ENCODE results near the gene EIF4G3. TPM values are rescaled to one million over a fixed set of nuclear protein-coding genes. Genes with fewer than 3 reads are reported as not detected.

The EIF4G3 gene
- total and polyA plus RNA-seq, 2 of the 8 experiments (the other 6 are each of a cell fraction or from before 2014, with no cell fraction given) = 47.5 to 66.6 TPM

DNA sequence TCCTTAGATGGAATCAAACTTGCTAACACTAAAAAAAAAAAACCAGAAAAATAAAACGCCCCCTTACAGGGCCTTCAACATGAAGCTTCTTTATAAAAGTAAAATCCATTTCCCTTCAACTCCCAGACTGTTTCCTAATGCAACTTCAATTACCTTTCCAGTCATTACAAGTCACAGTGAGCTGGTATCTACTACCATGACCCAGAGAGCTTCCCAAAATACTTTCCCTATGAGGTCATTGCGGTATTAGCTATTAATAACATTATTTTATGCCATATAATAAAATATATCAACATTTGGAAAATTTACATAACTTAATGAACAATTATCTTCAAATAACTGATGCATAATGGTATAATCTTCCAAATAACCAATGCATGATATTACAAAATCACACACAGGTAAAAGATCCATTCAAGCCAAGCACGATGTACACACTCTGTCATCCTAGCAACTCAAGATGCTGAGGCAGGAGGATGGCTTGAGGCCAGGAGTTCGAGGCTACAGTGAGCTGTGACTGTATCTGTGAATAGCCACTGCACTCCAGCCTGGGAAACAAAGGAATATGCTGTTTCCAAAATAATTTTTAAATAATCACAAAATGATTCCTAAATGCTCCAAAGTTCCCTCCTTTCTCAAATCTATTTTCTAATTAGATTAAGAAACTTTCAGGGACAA, 24.1 kb downstream of the EIF4G3 start:
- no peak overlapping the region for H3K18ac ChIP-seq (ENCODE audit: extremely low read depth, low read length)
- peaks cover 0 to 4% of the 10 kb centered on the region in 2 experiments for H4K20me1 ChIP-seq (replicated peaks in 1 of 2; ENCODE audit: control insufficient read depth in 1 of 2, insufficient read depth in 2 of 2, low read length in 2 of 2)
- POLR2A ChIA-PET (ENCODE audit: partially characterized antibody) = no interaction called here
- H3K79me1 ChIP-seq (ENCODE audit: low read depth, low read length) = no peaks in the 10 kb centered on the region; the same call in 1 of the 2 replicates
- H2AFZ ChIP-seq (ENCODE audit: low read length) = no peak overlapping the region
- no peak overlapping the region for H4K8ac ChIP-seq (ENCODE audit: extremely low read depth, insufficient read depth, low read length)
- no peak overlapping the region for H3K4ac ChIP-seq (replicated peaks; ENCODE audit: insufficient read length, low read depth, low read length)
- no peak overlapping the region for H3K27ac ChIP-seq (ENCODE audit: low read depth, low read length)
- H4K5ac ChIP-seq (ENCODE audit: insufficient read length, low read depth, low read length) = no peak overlapping the region
- no peak overlapping the region for H3K9ac ChIP-seq (replicated peaks in 1 of 4; ENCODE audit: extremely low read depth in 1 of 4, low read depth in 3 of 4, low read length in 3 of 4)
- FAIRE-seq (no peak), DNase-seq (ENCODE audit: low read depth in 1 of 2, low spot score in 2 of 2) (no peak)
- peaks cover 0 to 82% of the 10 kb centered on the region in 2 experiments; a peak in 2 of 4 replicates for H3K79me2 ChIP-seq (ENCODE audit: control insufficient read depth in 1 of 2, insufficient read depth in 2 of 2, low read length in 2 of 2)
- H3K4me2 ChIP-seq (ENCODE audit: insufficient read depth in 1 of 2, low read depth in 2 of 2, low read length in 2 of 2) = no peak overlapping the region
- H2AK5ac ChIP-seq (ENCODE audit: low read depth, low read length) = no peak overlapping the region
- H3K4me3 ChIP-seq (ENCODE audit: extremely low read depth in 1 of 4, insufficient read depth in 2 of 4, low read depth in 3 of 4, low read length in 4 of 4) = no peak overlapping the region
- CTCF ChIA-PET (ENCODE audit: partially characterized antibody) = interaction anchor here (1.8 kb wide), 1 partner anchor 43 kb away, joined by 4 read pairs; no protein-coding TSS in a partner anchor
- no peaks in the 10 kb centered on the region for H3K9me3 ChIP-seq (ENCODE audit: insufficient read depth in 2 of 2, low read depth in 1 of 2, low read length in 1 of 2)
- H3K56ac ChIP-seq (replicated peaks; ENCODE audit: insufficient read length, low read depth, low read length) = no peak overlapping the region
- H3K23me2 ChIP-seq (ENCODE audit: low read depth, low read length) = no peaks in the 10 kb centered on the region; the same call in 1 of the 2 replicates
- H3K14ac ChIP-seq (ENCODE audit: insufficient read length) = no peak overlapping the region
- no peak overlapping the region for H2BK120ac ChIP-seq (replicated peaks; ENCODE audit: low read depth, low read length)
- no peak overlapping the region for H2BK12ac ChIP-seq (ENCODE audit: low read depth, low read length)
- no peak overlapping the region for H4K91ac ChIP-seq (replicated peaks; ENCODE audit: insufficient read length, low read length)
- H2BK5ac ChIP-seq (ENCODE audit: low read depth, low read length) = no peak overlapping the region
- no peak overlapping the region for H2BK15ac ChIP-seq (ENCODE audit: low read length)
- no peaks in the 10 kb centered on the region for H3K27me3 ChIP-seq (replicated peaks in 1 of 4; ENCODE audit: control insufficient read depth in 3 of 4, extremely low read depth in 1 of 4, insufficient read depth in 3 of 4, low read length in 3 of 4)
- H2BK20ac ChIP-seq (ENCODE audit: low read length) = no peak overlapping the region
- no peaks in the 10 kb centered on the region for H3K4me1 ChIP-seq (replicated peaks in 1 of 4; ENCODE audit: control insufficient read depth in 3 of 4, insufficient read depth in 4 of 4, low read length in 3 of 4)
- H3K36me3 ChIP-seq (ENCODE audit: control insufficient read depth in 2 of 4, insufficient read depth in 4 of 4, low read length in 3 of 4) = peaks cover 0 to 17% (median 5%) of the 10 kb centered on the region in 4 experiments; a peak in 3 of 8 replicates
- no peak overlapping the region for H3K23ac ChIP-seq (ENCODE audit: insufficient read length)
- 94% methylated on average over 4 of the region's 4 CpGs; no CpG with 5 or more reads in 1 of the 2 experiments for WGBS, 2 experiments (ENCODE audit: extremely low coverage in 1 of 2, insufficient coverage in 1 of 2, insufficient read length in 1 of 2, insufficient replicate concordance in 2 of 2, low coverage in 1 of 2, low lambda C conversion rate in 2 of 2, missing lambda C conversion rate in 1 of 2)
- no peak for TF ChIP-seq TAF7 (optimal IDR thresholded peaks at IDR 0.05; ENCODE audit: borderline replicate concordance, low read depth, low read length)
- TF ChIP-seq RBBP5 (IDR thresholded peaks at IDR 0.05; ENCODE audit: borderline replicate concordance, low read depth, low read length) = no peak
- TF ChIP-seq TAF1 (IDR thresholded peaks at IDR 0.05; ENCODE audit: low read depth, low read length) = no peak
- no peak for TF ChIP-seq JUN (IDR thresholded peaks at IDR 0.05; ENCODE audit: low read depth, low read length)
- TF ChIP-seq HDAC2 (IDR thresholded peaks at IDR 0.05; ENCODE audit: borderline replicate concordance in 1 of 2, low read depth in 2 of 2, low read length in 2 of 2) = no peak
- TF ChIP-seq POLR2AphosphoS5 (IDR thresholded peaks at IDR 0.05; ENCODE audit: low read depth, low read length) = no peak
- no peak for TF ChIP-seq TCF12 (IDR thresholded peaks at IDR 0.05; ENCODE audit: low read depth, low read length)
- TF ChIP-seq, protein P1, sequence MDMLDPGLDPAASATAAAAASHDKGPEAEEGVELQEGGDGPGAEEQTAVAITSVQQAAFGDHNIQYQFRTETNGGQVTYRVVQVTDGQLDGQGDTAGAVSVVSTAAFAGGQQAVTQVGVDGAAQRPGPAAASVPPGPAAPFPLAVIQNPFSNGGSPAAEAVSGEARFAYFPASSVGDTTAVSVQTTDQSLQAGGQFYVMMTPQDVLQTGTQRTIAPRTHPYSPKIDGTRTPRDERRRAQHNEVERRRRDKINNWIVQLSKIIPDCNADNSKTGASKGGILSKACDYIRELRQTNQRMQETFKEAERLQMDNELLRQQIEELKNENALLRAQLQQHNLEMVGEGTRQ (IDR thresholded peaks at IDR 0.05; ENCODE audit: low read length) = no peak
- TF ChIP-seq SRF (IDR thresholded peaks at IDR 0.05; ENCODE audit: low read depth, low read length) = no peak
- no peak for TF ChIP-seq SAP30 (IDR thresholded peaks at IDR 0.05; ENCODE audit: insufficient read depth, insufficient replicate concordance, low read length)
- no peak for TF ChIP-seq CEBPB (IDR thresholded peaks at IDR 0.05; ENCODE audit: low read depth, low read length)
- TF ChIP-seq PHF8 (conservative IDR thresholded peaks at IDR 0.05; ENCODE audit: low read depth, low read length) = no peak
